ENCODE measurements around the gene WDR33. TPM values are rescaled to one million over a fixed set of nuclear protein-coding genes. Genes with fewer than 3 reads are reported as not detected.
A peak's percentile ranks its signal among the peaks of the same experiment; 100 is the strongest.

WDR33 gene
- total RNA-seq, 6 donors from 2014 or later, result 33.7 to 76.3 (median 47.5) TPM

GRCh38 chr2:127683056-127683455 lies 127.9 kb downstream of the WDR33 start:
- peaks cover 3 to 26% (median 16%) of the 10 kb centered on the region in 4 donors for H3K4me1 ChIP-seq
- H3K36me3 ChIP-seq, result no peaks in the 10 kb centered on the region
- no peaks in the 10 kb centered on the region for H3K9me3 ChIP-seq
- no peak overlapping the region for H3K4me3 ChIP-seq
- no peak for ATAC-seq (ENCODE audit: low FRiP score in 2 of 2)
- TF ChIP-seq POLR2A (IDR thresholded peaks at IDR 0.05) (no peak), EP300 (IDR thresholded peaks at IDR 0.05) (no peak), CTCF (IDR thresholded peaks at IDR 0.05) (no peak)
- H3K27ac ChIP-seq, result no peak overlapping the region
- H3K27me3 ChIP-seq, result no peaks in the 10 kb centered on the region
- no peak for DNase-seq

- no peaks in the 10 kb centered on the region for H3K27me3 ChIP-seq
- ATAC-seq (ENCODE audit: low FRiP score in 2 of 2) (no peak), DNase-seq (no peak)
- WGBS, 2 donors, result 83 to 85% methylated on average over 6 of the region's 6 CpGs
- H3K4me1 ChIP-seq, result peaks cover 3 to 26% (median 17%) of the 10 kb centered on the region in 4 donors
- no peak overlapping the region for H3K4me3 ChIP-seq
- TF ChIP-seq POLR2A (IDR thresholded peaks at IDR 0.05) (no peak), POLR2AphosphoS5 (IDR thresholded peaks at IDR 0.05) (no peak), EP300 (IDR thresholded peaks at IDR 0.05) (no peak), CTCF (IDR thresholded peaks at IDR 0.05) (no peak)
- H3K27ac ChIP-seq, result peak overlapping the region in 1 of 4 donors; percentile 60
- no peaks in the 10 kb centered on the region for H3K9me3 ChIP-seq
- H3K36me3 ChIP-seq, result no peaks in the 10 kb centered on the region
Observed at GRCh38 chr2:127681976-127682857, 128.8 kb downstream of the WDR33 start.

- Histone ChIP-seq H3K27me3 (no peaks in the 10 kb centered on the region), H3K4me3 (peak overlapping the region; percentile 18 to 39 (median 24)), H3K36me3 (no peaks in the 10 kb centered on the region), H3K4me1 (peaks cover 7 to 32% (median 23%) of the 10 kb centered on the region in 4 donors), H3K27ac (peak overlapping the region; percentile 2 to 61 (median 34)), H3K9me3 (no peaks in the 10 kb centered on the region)
- DNase-seq (peak in 1 of 2 donors; percentile 75), ATAC-seq (ENCODE audit: low FRiP score in 2 of 2) (peak in 1 of 2 donors; percentile 30)
- WGBS, 2 donors, result 56 to 57% methylated on average over 9 to 16 of the region's 25 CpGs
- TF ChIP-seq CTCF (IDR thresholded peaks at IDR 0.05) (no peak), EP300 (IDR thresholded peaks at IDR 0.05) (no peak), POLR2A (IDR thresholded peaks at IDR 0.05) (no peak), POLR2AphosphoS5 (IDR thresholded peaks at IDR 0.05) (no peak)
Observed at GRCh38 chr2:127681288-127681804, 129.6 kb downstream of the WDR33 start.

- TF ChIP-seq POLR2AphosphoS5 (IDR thresholded peaks at IDR 0.05) (no peak), POLR2A (IDR thresholded peaks at IDR 0.05) (no peak), EP300 (IDR thresholded peaks at IDR 0.05) (no peak), CTCF (IDR thresholded peaks at IDR 0.05) (no peak)
- H3K27me3 ChIP-seq, result no peaks in the 10 kb centered on the region
- no peak for ATAC-seq (ENCODE audit: low FRiP score in 2 of 2)
- peak in 1 of 2 donors; percentile 63 for DNase-seq
- 74 to 81% methylated on average over 14 to 19 of the region's 19 CpGs for WGBS, 2 donors
- peak overlapping the region; percentile 2 to 61 (median 34) for H3K27ac ChIP-seq
- no peaks in the 10 kb centered on the region for H3K9me3 ChIP-seq
- H3K36me3 ChIP-seq, result no peaks in the 10 kb centered on the region
- H3K4me1 ChIP-seq, result peaks cover 7 to 38% (median 27%) of the 10 kb centered on the region in 4 donors
- peak overlapping the region; percentile 18 to 39 (median 24) for H3K4me3 ChIP-seq
Observed at GRCh38 chr2:127680706-127681287, 130.2 kb downstream of the WDR33 start.
